GM19239 (cell line): ENCODE data around the gene MS4A5.

Source experiments
- DNase-seq: peaks from one replicate; pipeline ENCODE4 v3.0.0; 2011; ENCODE audit warnings: low spot score; ENCODE audit not compliant: insufficient read length
- FAIRE-seq: peaks from 2 replicates; lab custom pipeline; 2011; peaks lifted over from hg19 to GRCh38; lab: Jason Lieb, UNC

MS4A5 gene

GRCh38 chr11:60469723-60470122 is 40.4 kb downstream of the MS4A5 start:
- DNase-seq (no peak), FAIRE-seq (peak; percentile 57)

GRCh38 chr11:60477035-60477445 is 47.7 kb downstream of the MS4A5 start:
- DNase-seq (no peak), FAIRE-seq (peak; percentile 82)

GRCh38 chr11:60482361-60482760 is 53.0 kb downstream of the MS4A5 start:
- peak; percentile 88 for FAIRE-seq
- DNase-seq: no peak

GRCh38 chr11:60485987-60486386 is 56.6 kb downstream of the MS4A5 start:
- FAIRE-seq: peak; percentile 98
- DNase-seq: peak; percentile 81

- no peak for DNase-seq
- FAIRE-seq: no peak
These were observed 63.2 kb downstream of the MS4A5 start, which contains the start of gene MS4A12 for GRCh38 chr11:60492488-60493009. TSS of gene MS4A12 (plus strand) at chr11:60492778. CDS start at chr11:60497319, 4,541 bp downstream.

DNA sequence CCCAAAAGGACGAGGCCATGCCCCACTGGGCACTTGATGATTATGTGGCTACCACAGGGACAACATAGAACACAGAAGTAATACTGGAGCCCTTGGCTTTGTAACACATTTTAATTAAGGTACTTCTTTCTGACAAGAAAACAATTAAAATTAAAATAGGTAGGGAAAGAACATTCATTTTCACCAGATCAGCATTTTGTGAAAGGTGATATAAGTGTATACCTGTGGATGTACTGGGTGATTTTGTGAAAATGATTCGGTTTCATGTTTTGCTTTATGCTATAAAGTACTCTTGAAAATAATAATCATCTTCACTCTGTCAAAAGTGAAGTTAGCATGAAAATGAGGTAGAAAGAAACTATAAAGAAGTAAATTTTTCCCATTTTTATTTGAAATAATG is 64.1 kb downstream of the MS4A5 start:
- DNase-seq (no peak), FAIRE-seq (no peak)
